ENCODE measurements around the gene HDGF. TPM values are rescaled to one million over a fixed set of nuclear protein-coding genes. Genes with fewer than 3 reads are reported as not detected.

HDGF gene
- total RNA-seq, 2 donors from 2014 or later: 215 to 438 TPM

GRCh38 chr1:156741481-156741983 lies 9.9 kb downstream of the HDGF start:
- H3K27ac ChIP-seq: peak overlapping the region; percentile 62
- no peaks in the 10 kb centered on the region for H3K27me3 ChIP-seq
- H3K4me1 ChIP-seq: peaks cover 6% of the 10 kb centered on the region
- no peak overlapping the region for H3K9ac ChIP-seq (ENCODE audit: low read depth in 2 of 2, low read length in 2 of 2)
- intact Hi-C loops (cut with DNase I): no loop called here
- no peak for DNase-seq
- H3K9me3 ChIP-seq: no peaks in the 10 kb centered on the region
- no peaks in the 10 kb centered on the region for H3K36me3 ChIP-seq
- TF ChIP-seq CTCF (IDR thresholded peaks at IDR 0.05): no peak
- H3K4me3 ChIP-seq: no peak overlapping the region

- no peak for TF ChIP-seq CTCF (IDR thresholded peaks at IDR 0.05)
- Histone ChIP-seq H3K27me3 (no peaks in the 10 kb centered on the region), H3K9ac (ENCODE audit: low read depth in 2 of 2, low read length in 2 of 2) (peak within 1 kb of the TSS; percentile 80 to 89), H3K4me3 (peak within 1 kb of the TSS; percentile 46), H3K36me3 (no peaks in the 10 kb centered on the region), H3K27ac (peak within 1 kb of the TSS; percentile 62), H3K9me3 (no peaks in the 10 kb centered on the region), H3K4me1 (peaks cover under 1% of the 10 kb centered on the region)
- intact Hi-C loops (cut with DNase I): no loop called here
- peak; percentile 99 for DNase-seq
Observed at GRCh38 chr1:156740741-156741480, 10.6 kb downstream of the HDGF start, which contains the start of gene MRPL24. MRPL24 (minus strand) TSS chr1:156741088; CDS start chr1:156738704, 2,384 bp downstream.

GRCh38 chr1:156740237-156740740 lies 11.2 kb downstream of the HDGF start:
- Histone ChIP-seq H3K4me1 (no peaks in the 10 kb centered on the region), H3K9ac (ENCODE audit: low read depth in 2 of 2, low read length in 2 of 2) (peak overlapping the region; percentile 80 to 89), H3K36me3 (no peaks in the 10 kb centered on the region), H3K9me3 (no peaks in the 10 kb centered on the region), H3K27ac (peak overlapping the region; percentile 30), H3K4me3 (peak overlapping the region; percentile 46), H3K27me3 (no peaks in the 10 kb centered on the region)
- intact Hi-C loops (cut with DNase I): no loop called here
- DNase-seq: no peak
- TF ChIP-seq CTCF (IDR thresholded peaks at IDR 0.05): no peak

- no peaks in the 10 kb centered on the region for H3K9me3 ChIP-seq
- H3K36me3 ChIP-seq: peaks cover 2% of the 10 kb centered on the region
- H3K4me3 ChIP-seq: no peak overlapping the region
- no peak for TF ChIP-seq CTCF (IDR thresholded peaks at IDR 0.05)
- intact Hi-C loops (cut with DNase I): loop anchor here (5.0 kb wide), 1 partner anchor 33 kb away; no protein-coding TSS in a partner anchor
- H3K9ac ChIP-seq (ENCODE audit: low read depth in 2 of 2, low read length in 2 of 2): no peak overlapping the region
- H3K27ac ChIP-seq: no peak overlapping the region
- no peaks in the 10 kb centered on the region for H3K4me1 ChIP-seq
- no peak for DNase-seq
- no peaks in the 10 kb centered on the region for H3K27me3 ChIP-seq
Observed at GRCh38 chr1:156738916-156739315, 12.6 kb downstream of the HDGF start.

- Histone ChIP-seq H3K9ac (ENCODE audit: low read depth in 2 of 2, low read length in 2 of 2) (no peak overlapping the region), H3K4me1 (no peaks in the 10 kb centered on the region), H3K27me3 (no peaks in the 10 kb centered on the region), H3K27ac (no peak overlapping the region), H3K9me3 (no peaks in the 10 kb centered on the region), H3K36me3 (peaks cover 3% of the 10 kb centered on the region), H3K4me3 (no peak overlapping the region)
- TF ChIP-seq CTCF (IDR thresholded peaks at IDR 0.05): no peak
- intact Hi-C loops (cut with DNase I): loop anchor here (5.0 kb wide), 1 partner anchor 34 kb away; no protein-coding TSS in a partner anchor
- no peak for DNase-seq
Observed at GRCh38 chr1:156738407-156738806, 13.1 kb downstream of the HDGF start.

All from colonic mucosa (tissue), 4 donors.